ENCODE data around the gene CRYGN. TPM values are rescaled to one million over a fixed set of nuclear protein-coding genes. Genes with fewer than 3 reads are reported as not detected.

The CRYGN gene
- total RNA-seq, 1 donor from 2014 or later, result not detected

GRCh38 chr7:151391358-151391730 is 48.6 kb downstream of the CRYGN start:
- TF ChIP-seq POLR2AphosphoS5 (IDR thresholded peaks at IDR 0.05; ENCODE audit: insufficient read depth in 1 of 2, low read depth in 1 of 2), result no peak
- TF ChIP-seq, protein P1, sequence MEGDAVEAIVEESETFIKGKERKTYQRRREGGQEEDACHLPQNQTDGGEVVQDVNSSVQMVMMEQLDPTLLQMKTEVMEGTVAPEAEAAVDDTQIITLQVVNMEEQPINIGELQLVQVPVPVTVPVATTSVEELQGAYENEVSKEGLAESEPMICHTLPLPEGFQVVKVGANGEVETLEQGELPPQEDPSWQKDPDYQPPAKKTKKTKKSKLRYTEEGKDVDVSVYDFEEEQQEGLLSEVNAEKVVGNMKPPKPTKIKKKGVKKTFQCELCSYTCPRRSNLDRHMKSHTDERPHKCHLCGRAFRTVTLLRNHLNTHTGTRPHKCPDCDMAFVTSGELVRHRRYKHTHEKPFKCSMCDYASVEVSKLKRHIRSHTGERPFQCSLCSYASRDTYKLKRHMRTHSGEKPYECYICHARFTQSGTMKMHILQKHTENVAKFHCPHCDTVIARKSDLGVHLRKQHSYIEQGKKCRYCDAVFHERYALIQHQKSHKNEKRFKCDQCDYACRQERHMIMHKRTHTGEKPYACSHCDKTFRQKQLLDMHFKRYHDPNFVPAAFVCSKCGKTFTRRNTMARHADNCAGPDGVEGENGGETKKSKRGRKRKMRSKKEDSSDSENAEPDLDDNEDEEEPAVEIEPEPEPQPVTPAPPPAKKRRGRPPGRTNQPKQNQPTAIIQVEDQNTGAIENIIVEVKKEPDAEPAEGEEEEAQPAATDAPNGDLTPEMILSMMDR (IDR thresholded peaks at IDR 0.05), result no peak
- TF ChIP-seq POLR2A (IDR thresholded peaks at IDR 0.05), result no peak

DNA sequence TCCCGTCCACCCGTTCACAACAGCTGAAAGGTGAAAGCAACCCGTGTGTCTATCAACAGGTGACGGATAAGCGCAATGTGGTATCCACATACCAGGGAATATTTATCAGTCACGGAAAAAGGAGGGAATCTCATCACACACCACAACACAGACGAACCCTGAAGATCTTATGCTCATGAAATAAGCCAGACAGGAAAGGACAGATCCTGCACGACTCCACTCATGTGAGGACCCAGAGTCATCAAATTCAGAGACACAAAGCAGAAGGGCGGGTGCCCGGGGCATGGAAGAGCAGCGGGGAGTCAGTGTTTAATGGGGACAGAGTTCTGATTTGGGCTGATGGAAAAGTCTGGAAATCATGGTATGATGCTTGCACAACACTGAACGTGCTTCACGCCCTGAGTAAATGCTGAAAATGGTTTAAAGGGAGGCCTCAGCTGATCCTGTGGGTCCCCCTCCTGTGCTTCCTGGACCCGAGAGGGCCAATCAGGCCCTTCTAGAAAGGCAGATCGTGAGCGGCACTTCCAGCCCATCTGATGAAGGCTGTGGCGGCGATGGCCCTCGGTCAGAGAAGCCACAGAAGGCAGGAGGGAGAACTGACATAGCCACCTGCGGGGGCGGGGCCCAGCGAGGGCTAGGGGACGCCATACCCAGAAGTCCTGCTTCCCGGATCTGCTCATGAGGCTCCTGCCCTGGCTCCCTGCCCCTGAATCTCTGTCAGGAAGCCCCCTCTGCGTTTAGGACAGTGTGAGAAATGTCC is 49.2 kb downstream of the CRYGN start:
- intact Hi-C loops (cut with DNase I), result no loop called here
- H3K27ac ChIP-seq, result no peak overlapping the region
- no peak for DNase-seq (ENCODE audit: extremely low spot score in 2 of 2)
- no peaks in the 10 kb centered on the region for H3K27me3 ChIP-seq
- no peaks in the 10 kb centered on the region for H3K9me3 ChIP-seq
- no peaks in the 10 kb centered on the region for H3K36me3 ChIP-seq
- peaks cover 17% of the 10 kb centered on the region for H3K4me1 ChIP-seq
- no peak overlapping the region for H3K4me3 ChIP-seq
- no peak for TF ChIP-seq POLR2AphosphoS5 (IDR thresholded peaks at IDR 0.05; ENCODE audit: insufficient read depth in 1 of 2, low read depth in 1 of 2)
- TF ChIP-seq, protein P1 (IDR thresholded peaks at IDR 0.05), result no peak
- no peak for TF ChIP-seq POLR2A (IDR thresholded peaks at IDR 0.05)

More at GRCh38 chr7:151391358-151391730, 48.6 kb downstream of the CRYGN start:
- no peak overlapping the region for H3K27ac ChIP-seq
- no peaks in the 10 kb centered on the region for H3K27me3 ChIP-seq
- no peak overlapping the region for H3K4me3 ChIP-seq
- H3K4me1 ChIP-seq, result peaks cover 12% of the 10 kb centered on the region
- intact Hi-C loops (cut with DNase I), result no loop called here
- H3K9me3 ChIP-seq, result no peaks in the 10 kb centered on the region
- H3K36me3 ChIP-seq, result no peaks in the 10 kb centered on the region
- DNase-seq (ENCODE audit: extremely low spot score in 2 of 2), result no peak

GRCh38 chr7:151389768-151390597 is 50.0 kb downstream of the CRYGN start:
- Histone ChIP-seq H3K36me3 (no peaks in the 10 kb centered on the region), H3K4me3 (no peak overlapping the region), H3K27ac (no peak overlapping the region), H3K4me1 (peaks cover 17% of the 10 kb centered on the region), H3K27me3 (no peaks in the 10 kb centered on the region), H3K9me3 (no peaks in the 10 kb centered on the region)
- TF ChIP-seq, protein P1 (IDR thresholded peaks at IDR 0.05), result no peak
- TF ChIP-seq POLR2A (IDR thresholded peaks at IDR 0.05), result no peak
- TF ChIP-seq POLR2AphosphoS5 (IDR thresholded peaks at IDR 0.05; ENCODE audit: insufficient read depth in 1 of 2, low read depth in 1 of 2), result no peak
- intact Hi-C loops (cut with DNase I), result no loop called here
- DNase-seq (ENCODE audit: extremely low spot score in 2 of 2), result no peak

- Histone ChIP-seq H3K4me1 (peaks cover 17% of the 10 kb centered on the region), H3K9me3 (no peaks in the 10 kb centered on the region), H3K27ac (no peak overlapping the region), H3K4me3 (no peak overlapping the region), H3K27me3 (no peaks in the 10 kb centered on the region), H3K36me3 (no peaks in the 10 kb centered on the region)
- DNase-seq (ENCODE audit: extremely low spot score in 2 of 2), result no peak
- TF ChIP-seq POLR2AphosphoS5 (IDR thresholded peaks at IDR 0.05; ENCODE audit: insufficient read depth in 1 of 2, low read depth in 1 of 2) (no peak), POLR2A (IDR thresholded peaks at IDR 0.05) (no peak)
- TF ChIP-seq, protein P1 (IDR thresholded peaks at IDR 0.05), result no peak
- intact Hi-C loops (cut with DNase I), result no loop called here
These were observed 50.7 kb downstream of the CRYGN start for GRCh38 chr7:151389096-151389767.
